ENCODE measurements around the gene MEAF6. TPM values are rescaled to one million over a fixed set of nuclear protein-coding genes. Genes with fewer than 3 reads are reported as not detected.
A peak's percentile ranks its signal among the peaks of the same experiment; 100 is the strongest.
"Not testable (repeated sequence)": the region's sequence is repeated elsewhere in the genome, so short reads cannot be mapped to it uniquely, and the experiment has no call there.

The MEAF6 gene
- total RNA-seq, 1 experiment from 2014 or later = 51.6 TPM

DNA sequence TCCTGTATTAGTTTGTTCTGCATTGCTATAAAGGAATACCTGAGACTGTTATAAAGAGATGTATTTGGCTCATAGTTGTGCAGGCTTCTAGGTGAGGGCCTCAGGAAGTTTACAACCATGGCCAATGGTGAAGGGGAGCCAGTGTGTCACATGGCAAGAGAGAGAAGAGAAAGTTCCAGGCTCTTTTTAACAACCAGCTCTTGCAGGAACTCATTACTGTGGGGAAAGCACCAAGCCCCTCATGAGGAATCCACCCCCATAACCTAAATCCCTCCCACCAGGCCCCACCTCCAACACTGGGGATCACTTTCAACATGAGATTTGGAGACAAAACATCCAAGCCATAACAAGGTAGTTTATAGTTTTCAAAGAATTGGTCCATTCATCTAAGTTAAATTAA lies 5.0 kb upstream of the MEAF6 start:
- TF ChIP-seq, protein P1, sequence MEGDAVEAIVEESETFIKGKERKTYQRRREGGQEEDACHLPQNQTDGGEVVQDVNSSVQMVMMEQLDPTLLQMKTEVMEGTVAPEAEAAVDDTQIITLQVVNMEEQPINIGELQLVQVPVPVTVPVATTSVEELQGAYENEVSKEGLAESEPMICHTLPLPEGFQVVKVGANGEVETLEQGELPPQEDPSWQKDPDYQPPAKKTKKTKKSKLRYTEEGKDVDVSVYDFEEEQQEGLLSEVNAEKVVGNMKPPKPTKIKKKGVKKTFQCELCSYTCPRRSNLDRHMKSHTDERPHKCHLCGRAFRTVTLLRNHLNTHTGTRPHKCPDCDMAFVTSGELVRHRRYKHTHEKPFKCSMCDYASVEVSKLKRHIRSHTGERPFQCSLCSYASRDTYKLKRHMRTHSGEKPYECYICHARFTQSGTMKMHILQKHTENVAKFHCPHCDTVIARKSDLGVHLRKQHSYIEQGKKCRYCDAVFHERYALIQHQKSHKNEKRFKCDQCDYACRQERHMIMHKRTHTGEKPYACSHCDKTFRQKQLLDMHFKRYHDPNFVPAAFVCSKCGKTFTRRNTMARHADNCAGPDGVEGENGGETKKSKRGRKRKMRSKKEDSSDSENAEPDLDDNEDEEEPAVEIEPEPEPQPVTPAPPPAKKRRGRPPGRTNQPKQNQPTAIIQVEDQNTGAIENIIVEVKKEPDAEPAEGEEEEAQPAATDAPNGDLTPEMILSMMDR (conservative IDR thresholded peaks at IDR 0.05) = no peak
- no peak overlapping the region for H2BK20ac ChIP-seq (ENCODE audit: low read depth, low read length, poor library complexity, severe bottlenecking)
- H2BK5ac ChIP-seq (ENCODE audit: insufficient read length, low read length) = no peak overlapping the region
- H2BK15ac ChIP-seq (ENCODE audit: low read depth, low read length) = no peak overlapping the region
- no peak overlapping the region for H3K27ac ChIP-seq (ENCODE audit: insufficient read length, low read depth, low read length)
- Mint-ChIP-seq H3K36me3 (ENCODE audit: insufficient read depth in 1 of 3, low read depth in 3 of 3) (peaks cover 0 to 5% (median 0%) of the 10 kb centered on the region in 3 experiments; a peak in 2 of 7 replicates), H3K4me1 (peaks cover 15 to 18% of the 10 kb centered on the region in 2 experiments), H3K27ac (no peak overlapping the region; a peak in 1 of 7 replicates), H3K9me3 (peaks cover 0 to 9% of the 10 kb centered on the region in 2 experiments; a peak in 2 of 5 replicates), H3K4me3 (no peak overlapping the region), H3K27me3 (ENCODE audit: low read depth) (peaks cover 7% of the 10 kb centered on the region)
- no peak overlapping the region for H2BK120ac ChIP-seq (ENCODE audit: low read depth, low read length, poor library complexity, severe bottlenecking)
- H3K9me3 ChIP-seq (ENCODE audit: control insufficient read depth, low read depth, low read length) = no peaks in the 10 kb centered on the region
- DNase-seq = no peak
- no peak overlapping the region for H3K14ac ChIP-seq (ENCODE audit: insufficient read depth, low read length)
- no peak overlapping the region for H2BK12ac ChIP-seq (ENCODE audit: insufficient read length, low read depth, low read length)
- no peaks in the 10 kb centered on the region for H3K4me1 ChIP-seq (ENCODE audit: insufficient read depth, low read length)
- no peak overlapping the region for H3K18ac ChIP-seq (ENCODE audit: insufficient read length, low read depth, low read length)
- H3K4me2 ChIP-seq (ENCODE audit: insufficient read depth, insufficient read length, low read length) = no peak overlapping the region
- H3K23me2 ChIP-seq (ENCODE audit: insufficient read length, low read depth, low read length, poor library complexity, severe bottlenecking) = peaks cover 7% of the 10 kb centered on the region
- no peak overlapping the region for H2AK5ac ChIP-seq (ENCODE audit: insufficient read length, low read length)
- no peak overlapping the region for H3K56ac ChIP-seq (ENCODE audit: insufficient read length, low read depth, low read length)
- no peak overlapping the region for H3T11ph ChIP-seq (ENCODE audit: low read length)
- H4K91ac ChIP-seq (ENCODE audit: insufficient read length, low read depth, low read length) = no peak overlapping the region
- no peaks in the 10 kb centered on the region for H3K79me1 ChIP-seq (ENCODE audit: insufficient read depth, low read depth, low read length, poor library complexity, severe bottlenecking)
- H3K23ac ChIP-seq (ENCODE audit: insufficient read length, low read depth, low read length) = no peak overlapping the region
- no peaks in the 10 kb centered on the region for H3K27me3 ChIP-seq (ENCODE audit: insufficient read depth, low read length)
- H3K79me2 ChIP-seq (ENCODE audit: insufficient read depth, low read length) = no peaks in the 10 kb centered on the region
- no peak overlapping the region for H4K8ac ChIP-seq (replicated peaks; ENCODE audit: insufficient read length, low read depth, low read length)
- no peak overlapping the region for H2AFZ ChIP-seq (ENCODE audit: low read length)
- no peak overlapping the region for H4K5ac ChIP-seq (ENCODE audit: insufficient read length, low read depth, low read length)
- no peak overlapping the region for H3K9ac ChIP-seq (ENCODE audit: extremely low read depth, insufficient read length, low read length)
- H4K20me1 ChIP-seq (ENCODE audit: control insufficient read depth, insufficient read depth, insufficient read length) = no peaks in the 10 kb centered on the region
- no peak overlapping the region for H3K4ac ChIP-seq (ENCODE audit: low read depth, low read length)

DNA sequence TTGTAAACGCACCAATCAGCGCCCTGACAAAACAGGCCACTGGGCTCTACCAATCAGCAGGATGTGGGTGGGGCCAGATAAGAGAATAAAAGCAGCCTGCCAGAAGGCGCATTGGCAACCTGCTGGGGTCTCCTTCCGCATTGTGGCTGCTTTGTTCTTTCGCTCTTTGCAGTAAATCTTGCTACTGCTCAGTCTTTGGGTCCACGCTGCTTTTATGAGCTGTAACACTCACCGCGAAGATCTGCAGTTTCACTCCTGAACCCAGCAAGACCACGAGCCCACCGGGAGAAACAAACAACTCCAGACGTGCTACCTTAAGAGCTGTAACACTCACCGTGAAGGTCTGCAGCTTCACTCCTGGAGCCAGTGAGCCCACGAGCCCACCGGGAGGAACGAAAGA lies 4.4 kb upstream of the MEAF6 start:
- not testable (repeated sequence) for H3K79me2 ChIP-seq (ENCODE audit: insufficient read depth, low read length); H3K9ac ChIP-seq (ENCODE audit: extremely low read depth, insufficient read length, low read length); H3K23me2 ChIP-seq (ENCODE audit: insufficient read length, low read depth, low read length, poor library complexity, severe bottlenecking); H4K20me1 ChIP-seq (ENCODE audit: control insufficient read depth, insufficient read depth, insufficient read length); H3K27me3 Mint-ChIP-seq (ENCODE audit: low read depth); H2BK15ac ChIP-seq (ENCODE audit: low read depth, low read length); H3K36me3 Mint-ChIP-seq (ENCODE audit: insufficient read depth in 1 of 3, low read depth in 3 of 3); H3T11ph ChIP-seq (ENCODE audit: low read length); H3K4me3 Mint-ChIP-seq; H2AFZ ChIP-seq (ENCODE audit: low read length); H3K4ac ChIP-seq (ENCODE audit: low read depth, low read length); H3K27ac ChIP-seq (ENCODE audit: insufficient read length, low read depth, low read length); H2AK5ac ChIP-seq (ENCODE audit: insufficient read length, low read length); H4K5ac ChIP-seq (ENCODE audit: insufficient read length, low read depth, low read length); H2BK12ac ChIP-seq (ENCODE audit: insufficient read length, low read depth, low read length); DNase-seq; H3K23ac ChIP-seq (ENCODE audit: insufficient read length, low read depth, low read length); H2BK120ac ChIP-seq (ENCODE audit: low read depth, low read length, poor library complexity, severe bottlenecking); H3K27me3 ChIP-seq (ENCODE audit: insufficient read depth, low read length); H3K14ac ChIP-seq (ENCODE audit: insufficient read depth, low read length); H2BK20ac ChIP-seq (ENCODE audit: low read depth, low read length, poor library complexity, severe bottlenecking); H3K4me2 ChIP-seq (ENCODE audit: insufficient read depth, insufficient read length, low read length); H3K79me1 ChIP-seq (ENCODE audit: insufficient read depth, low read depth, low read length, poor library complexity, severe bottlenecking); H3K56ac ChIP-seq (ENCODE audit: insufficient read length, low read depth, low read length); H4K8ac ChIP-seq (replicated peaks; ENCODE audit: insufficient read length, low read depth, low read length); H3K18ac ChIP-seq (ENCODE audit: insufficient read length, low read depth, low read length); H3K4me1 ChIP-seq (ENCODE audit: insufficient read depth, low read length); H2BK5ac ChIP-seq (ENCODE audit: insufficient read length, low read length); H4K91ac ChIP-seq (ENCODE audit: insufficient read length, low read depth, low read length); H3K9me3 Mint-ChIP-seq; H3K9me3 ChIP-seq (ENCODE audit: control insufficient read depth, low read depth, low read length)
- Mint-ChIP-seq H3K4me1 (peaks cover 15 to 18% of the 10 kb centered on the region in 2 experiments), H3K27ac (peak overlapping the region; percentile 12 to 59 (median 47); a peak in 2 of 7 replicates)
- WGBS (ENCODE audit: extremely low coverage, insufficient read length, low lambda C conversion rate) = no CpG with 5 or more reads among the region's 15 CpGs
